ENCODE measurements around the gene GRB10.

The GRB10 gene

DNA sequence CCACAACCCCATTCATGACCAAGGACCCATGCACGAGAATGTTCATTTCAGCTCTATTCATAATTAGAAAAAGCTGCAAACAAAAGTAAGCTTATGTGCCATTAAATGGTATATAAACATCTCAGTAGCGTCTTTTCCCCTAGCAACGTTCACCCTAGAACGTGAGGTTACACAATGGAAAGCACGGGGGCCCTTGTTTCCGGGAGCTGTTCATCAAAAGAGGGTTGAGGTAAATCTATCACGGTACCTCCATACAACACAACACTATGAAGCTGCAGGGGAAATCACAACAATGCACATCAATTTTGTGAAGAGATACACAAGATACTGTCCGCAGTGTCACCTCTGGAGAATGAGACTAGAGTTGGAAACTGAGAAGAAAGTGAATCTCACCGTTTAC, 136.6 kb downstream of the GRB10 start:
- Histone ChIP-seq H3K36me3 (ENCODE audit: insufficient read depth, low read length) (no peaks in the 10 kb centered on the region), H3K9ac (ENCODE audit: low read length) (no peak overlapping the region), H3K4me1 (ENCODE audit: insufficient read depth, low read length) (no peaks in the 10 kb centered on the region), H3K27ac (ENCODE audit: low read depth, low read length) (no peak overlapping the region), H3K9me3 (ENCODE audit: low read length) (no peaks in the 10 kb centered on the region), H3K4me3 (ENCODE audit: low read depth in 1 of 2, low read length in 2 of 2) (no peak overlapping the region), H3K27me3 (ENCODE audit: control insufficient read depth in 1 of 2, insufficient read depth in 2 of 2, low read length in 2 of 2) (no peaks in the 10 kb centered on the region)

DNA sequence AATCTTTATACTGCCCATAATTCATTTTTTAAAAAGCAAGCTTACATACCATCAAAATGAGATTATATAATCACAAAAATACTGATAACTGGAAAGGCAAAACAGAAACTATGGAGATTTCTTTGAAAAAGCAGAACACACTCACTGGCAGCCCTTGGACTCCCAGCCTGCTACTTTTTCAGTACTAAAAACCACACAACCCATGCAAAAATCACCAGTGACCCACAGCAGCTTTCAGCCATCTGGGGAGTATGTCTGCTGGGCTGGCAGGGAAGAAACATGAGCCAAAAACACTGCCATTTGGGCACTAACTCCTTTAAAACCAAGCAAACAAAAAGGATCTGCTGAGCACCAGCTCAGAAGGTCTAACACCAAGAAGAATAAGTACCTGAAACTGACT, 137.5 kb downstream of the GRB10 start:
- H3K27ac ChIP-seq (ENCODE audit: low read depth, low read length) = no peak overlapping the region
- H3K9ac ChIP-seq (ENCODE audit: low read length) = no peak overlapping the region
- H3K36me3 ChIP-seq (ENCODE audit: insufficient read depth, low read length) = no peaks in the 10 kb centered on the region
- H3K4me3 ChIP-seq (ENCODE audit: low read depth in 1 of 2, low read length in 2 of 2) = no peak overlapping the region
- no peaks in the 10 kb centered on the region for H3K9me3 ChIP-seq (ENCODE audit: low read length)
- H3K4me1 ChIP-seq (ENCODE audit: insufficient read depth, low read length) = no peaks in the 10 kb centered on the region
- no peaks in the 10 kb centered on the region for H3K27me3 ChIP-seq (ENCODE audit: control insufficient read depth in 1 of 2, insufficient read depth in 2 of 2, low read length in 2 of 2)

- Histone ChIP-seq H3K9ac (ENCODE audit: low read length) (no peak overlapping the region), H3K27me3 (ENCODE audit: control insufficient read depth in 1 of 2, insufficient read depth in 2 of 2, low read length in 2 of 2) (no peaks in the 10 kb centered on the region), H3K9me3 (ENCODE audit: low read length) (no peaks in the 10 kb centered on the region), H3K4me1 (ENCODE audit: insufficient read depth, low read length) (no peaks in the 10 kb centered on the region), H3K4me3 (ENCODE audit: low read depth in 1 of 2, low read length in 2 of 2) (no peak overlapping the region), H3K36me3 (ENCODE audit: insufficient read depth, low read length) (no peaks in the 10 kb centered on the region), H3K27ac (ENCODE audit: low read depth, low read length) (no peak overlapping the region)
Measured at GRCh38 chr7:50644586-50644985, 138.1 kb downstream of the GRB10 start.

GRCh38 chr7:50644114-50644513, 138.6 kb downstream of the GRB10 start:
- no peak overlapping the region for H3K4me3 ChIP-seq (ENCODE audit: low read depth in 1 of 2, low read length in 2 of 2)
- no peaks in the 10 kb centered on the region for H3K36me3 ChIP-seq (ENCODE audit: insufficient read depth, low read length)
- H3K9me3 ChIP-seq (ENCODE audit: low read length) = no peaks in the 10 kb centered on the region
- H3K27ac ChIP-seq (ENCODE audit: low read depth, low read length) = no peak overlapping the region
- no peaks in the 10 kb centered on the region for H3K27me3 ChIP-seq (ENCODE audit: control insufficient read depth in 1 of 2, insufficient read depth in 2 of 2, low read length in 2 of 2)
- H3K4me1 ChIP-seq (ENCODE audit: insufficient read depth, low read length) = no peaks in the 10 kb centered on the region
- H3K9ac ChIP-seq (ENCODE audit: low read length) = no peak overlapping the region

DNA sequence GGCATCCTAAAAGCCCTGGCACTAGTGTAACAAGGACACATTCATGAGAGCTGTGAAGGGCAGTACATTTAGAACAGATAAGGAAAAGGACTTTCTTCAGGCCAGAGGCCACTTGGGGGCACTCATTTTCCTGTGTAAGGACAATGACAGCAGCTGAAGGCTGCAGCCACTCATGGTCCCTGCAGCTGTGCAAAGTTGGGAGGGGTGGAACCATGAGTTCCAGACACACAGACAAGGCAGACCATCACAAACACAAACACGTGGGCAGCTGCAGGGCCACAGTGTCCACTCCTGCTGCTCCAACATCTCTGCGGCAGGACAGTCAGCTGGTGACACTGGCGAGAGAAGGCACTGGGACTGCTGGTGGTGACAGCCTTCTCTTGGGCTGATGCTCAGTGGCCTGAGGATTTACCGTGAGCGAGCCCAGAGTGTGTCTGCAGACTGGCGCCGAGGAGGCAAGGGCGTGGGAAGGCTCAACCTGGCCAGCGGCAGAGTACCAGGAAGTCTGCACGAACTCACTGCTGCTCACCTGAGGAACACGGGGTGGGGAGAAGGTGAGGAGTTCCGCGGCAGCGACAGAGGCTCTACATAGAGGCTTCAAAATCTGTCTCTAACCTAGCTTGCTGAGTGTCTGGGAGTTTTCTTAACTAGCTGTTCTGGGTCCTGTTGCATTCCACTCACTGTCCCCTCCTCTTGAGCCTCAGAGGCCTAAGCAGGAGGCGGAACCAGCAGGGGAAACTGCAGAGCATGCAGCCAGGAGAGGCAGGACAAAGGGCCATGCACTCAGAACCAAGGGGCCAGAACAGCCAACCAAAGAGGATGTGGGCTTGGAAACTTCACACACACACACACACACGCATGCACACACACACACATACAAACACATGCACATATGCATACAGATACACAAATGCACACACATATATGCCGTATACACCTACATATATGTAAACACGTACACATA, 141.0 kb downstream of the GRB10 start:
- no peaks in the 10 kb centered on the region for H3K4me1 ChIP-seq (ENCODE audit: insufficient read depth, low read length)
- no peak overlapping the region for H3K27ac ChIP-seq (ENCODE audit: low read depth, low read length)
- H3K27me3 ChIP-seq (ENCODE audit: control insufficient read depth in 1 of 2, insufficient read depth in 2 of 2, low read length in 2 of 2) = no peaks in the 10 kb centered on the region
- no peaks in the 10 kb centered on the region for H3K36me3 ChIP-seq (ENCODE audit: insufficient read depth, low read length)
- no peak overlapping the region for H3K4me3 ChIP-seq (ENCODE audit: low read depth in 1 of 2, low read length in 2 of 2)
- H3K9me3 ChIP-seq (ENCODE audit: low read length) = no peaks in the 10 kb centered on the region
- no peak overlapping the region for H3K9ac ChIP-seq (ENCODE audit: low read length)

DNA sequence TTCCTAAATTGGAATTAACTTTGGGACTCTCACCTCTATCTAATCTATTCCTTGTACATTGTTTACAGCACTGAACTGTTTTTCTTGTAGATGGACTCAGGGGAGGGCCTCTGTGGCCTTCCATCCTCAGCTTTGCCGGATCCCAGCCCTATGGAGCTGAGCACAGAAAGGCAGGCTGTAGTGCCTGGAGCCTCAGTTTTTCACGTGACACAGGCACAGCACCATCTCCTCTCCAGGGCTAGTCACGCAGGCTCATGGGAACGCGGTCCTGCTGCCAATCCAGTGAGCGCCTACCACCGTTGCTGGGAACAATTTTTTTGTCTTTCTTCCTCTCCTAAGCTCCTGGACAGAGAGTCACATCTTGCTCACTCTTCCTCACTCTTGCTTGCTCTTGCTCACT, 141.9 kb downstream of the GRB10 start:
- no peak overlapping the region for H3K27ac ChIP-seq (ENCODE audit: low read depth, low read length)
- no peak overlapping the region for H3K9ac ChIP-seq (ENCODE audit: low read length)
- no peaks in the 10 kb centered on the region for H3K9me3 ChIP-seq (ENCODE audit: low read length)
- H3K4me1 ChIP-seq (ENCODE audit: insufficient read depth, low read length) = no peaks in the 10 kb centered on the region
- no peaks in the 10 kb centered on the region for H3K27me3 ChIP-seq (ENCODE audit: control insufficient read depth in 1 of 2, insufficient read depth in 2 of 2, low read length in 2 of 2)
- H3K36me3 ChIP-seq (ENCODE audit: insufficient read depth, low read length) = no peaks in the 10 kb centered on the region
- no peak overlapping the region for H3K4me3 ChIP-seq (ENCODE audit: low read depth in 1 of 2, low read length in 2 of 2)

DNA sequence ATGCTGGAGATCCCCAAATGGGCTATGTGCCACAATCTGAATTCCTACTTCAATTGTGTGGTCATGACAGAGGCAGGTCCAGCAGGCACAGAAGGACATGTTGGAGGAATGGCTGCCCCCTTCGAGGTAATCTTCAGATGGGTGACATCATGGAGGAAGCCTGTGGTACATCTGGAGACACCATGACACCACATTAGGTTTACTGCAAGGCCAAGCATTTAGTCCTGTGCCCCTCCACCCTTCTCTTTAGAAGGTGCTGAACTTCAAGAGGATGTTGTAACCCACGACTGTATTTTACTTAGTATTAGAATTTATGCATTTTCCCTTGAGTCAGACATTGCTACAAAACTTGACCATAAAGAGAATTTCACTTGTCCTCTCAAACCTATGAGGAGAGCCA, 142.4 kb downstream of the GRB10 start:
- H3K4me1 ChIP-seq (ENCODE audit: insufficient read depth, low read length) = no peaks in the 10 kb centered on the region
- no peaks in the 10 kb centered on the region for H3K27me3 ChIP-seq (ENCODE audit: control insufficient read depth in 1 of 2, insufficient read depth in 2 of 2, low read length in 2 of 2)
- H3K36me3 ChIP-seq (ENCODE audit: insufficient read depth, low read length) = no peaks in the 10 kb centered on the region
- H3K27ac ChIP-seq (ENCODE audit: low read depth, low read length) = no peak overlapping the region
- no peak overlapping the region for H3K4me3 ChIP-seq (ENCODE audit: low read depth in 1 of 2, low read length in 2 of 2)
- H3K9ac ChIP-seq (ENCODE audit: low read length) = no peak overlapping the region
- H3K9me3 ChIP-seq (ENCODE audit: low read length) = no peaks in the 10 kb centered on the region

- Histone ChIP-seq H3K27ac (ENCODE audit: low read depth, low read length) (no peak overlapping the region), H3K36me3 (ENCODE audit: insufficient read depth, low read length) (no peaks in the 10 kb centered on the region)
Measured at GRCh38 chr7:50637725-50638643, 144.7 kb downstream of the GRB10 start.

GRCh38 chr7:50634378-50634777, 148.3 kb downstream of the GRB10 start:
- H3K27me3 ChIP-seq (ENCODE audit: control insufficient read depth in 1 of 2, insufficient read depth in 2 of 2, low read length in 2 of 2) = no peaks in the 10 kb centered on the region
- H3K9me3 ChIP-seq (ENCODE audit: low read length) = no peaks in the 10 kb centered on the region
- no peaks in the 10 kb centered on the region for H3K36me3 ChIP-seq (ENCODE audit: insufficient read depth, low read length)
- no peak overlapping the region for H3K9ac ChIP-seq (ENCODE audit: low read length)
- no peak overlapping the region for H3K27ac ChIP-seq (ENCODE audit: low read depth, low read length)
- H3K4me3 ChIP-seq (ENCODE audit: low read depth in 1 of 2, low read length in 2 of 2) = no peak overlapping the region
- H3K4me1 ChIP-seq (ENCODE audit: insufficient read depth, low read length) = peaks cover 17% of the 10 kb centered on the region

More at GRCh38 chr7:50637725-50638643, 144.7 kb downstream of the GRB10 start:
- Histone ChIP-seq H3K4me1 (ENCODE audit: insufficient read depth, low read length) (no peaks in the 10 kb centered on the region), H3K27me3 (ENCODE audit: control insufficient read depth in 1 of 2, insufficient read depth in 2 of 2, low read length in 2 of 2) (no peaks in the 10 kb centered on the region), H3K4me3 (ENCODE audit: low read depth in 1 of 2, low read length in 2 of 2) (no peak overlapping the region), H3K9ac (ENCODE audit: low read length) (no peak overlapping the region), H3K9me3 (ENCODE audit: low read length) (no peaks in the 10 kb centered on the region)

- Histone ChIP-seq H3K9ac (ENCODE audit: low read length) (no peak overlapping the region), H3K27ac (ENCODE audit: low read depth, low read length) (no peak overlapping the region), H3K36me3 (ENCODE audit: insufficient read depth, low read length) (no peaks in the 10 kb centered on the region), H3K27me3 (ENCODE audit: control insufficient read depth in 1 of 2, insufficient read depth in 2 of 2, low read length in 2 of 2) (no peaks in the 10 kb centered on the region), H3K4me1 (ENCODE audit: insufficient read depth, low read length) (peaks cover 18% of the 10 kb centered on the region), H3K9me3 (ENCODE audit: low read length) (no peaks in the 10 kb centered on the region), H3K4me3 (ENCODE audit: low read depth in 1 of 2, low read length in 2 of 2) (no peak overlapping the region)
Measured at GRCh38 chr7:50633414-50633710, 149.3 kb downstream of the GRB10 start.

DNA sequence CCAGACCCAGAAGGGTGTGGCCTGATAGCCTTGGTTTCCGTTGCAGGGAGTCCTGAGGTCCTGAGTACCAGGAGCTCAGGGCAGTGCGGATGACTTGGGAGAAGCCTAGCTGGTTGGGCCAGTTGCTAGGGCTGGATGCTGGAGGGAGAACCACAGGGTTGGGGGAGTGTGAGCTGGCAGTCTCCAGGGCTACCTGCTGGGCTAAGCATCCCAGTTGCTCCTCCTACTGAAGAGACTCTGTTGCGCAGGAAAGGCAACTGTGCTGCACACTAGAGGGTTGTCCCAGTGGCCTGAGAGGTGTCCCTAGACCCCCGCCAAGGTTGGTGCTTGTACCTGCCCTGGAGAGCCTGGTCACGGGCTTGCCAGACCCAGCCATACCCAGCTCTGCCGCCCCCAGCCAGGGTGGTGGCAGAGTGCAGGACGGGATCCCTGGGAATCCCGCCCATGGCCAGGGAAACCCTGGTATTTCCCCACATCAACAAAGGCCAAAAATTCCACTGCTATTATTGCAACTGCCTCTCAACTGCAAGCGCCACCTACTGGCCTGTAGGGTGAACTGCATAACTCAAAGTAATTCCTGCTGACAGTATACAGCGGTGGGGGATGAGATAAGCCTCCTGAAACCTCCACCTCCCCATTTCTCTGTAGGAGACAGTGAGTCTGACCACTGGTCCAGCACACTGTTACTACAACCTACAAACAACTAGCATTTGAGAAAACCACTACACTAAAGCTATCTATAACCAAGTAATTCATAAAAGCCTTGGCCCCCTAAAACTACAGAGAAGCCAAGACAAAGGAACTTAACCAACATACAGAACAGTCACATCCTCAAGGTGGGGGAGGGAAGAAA, 149.9 kb downstream of the GRB10 start:
- no peak overlapping the region for H3K4me3 ChIP-seq (ENCODE audit: low read depth in 1 of 2, low read length in 2 of 2)
- H3K36me3 ChIP-seq (ENCODE audit: insufficient read depth, low read length) = no peaks in the 10 kb centered on the region
- H3K9me3 ChIP-seq (ENCODE audit: low read length) = no peaks in the 10 kb centered on the region

More for the DNA sequence above, 149.9 kb downstream of the GRB10 start:
- Histone ChIP-seq H3K4me1 (ENCODE audit: insufficient read depth, low read length) (peaks cover 18% of the 10 kb centered on the region), H3K9ac (ENCODE audit: low read length) (no peak overlapping the region), H3K27ac (ENCODE audit: low read depth, low read length) (no peak overlapping the region), H3K27me3 (ENCODE audit: control insufficient read depth in 1 of 2, insufficient read depth in 2 of 2, low read length in 2 of 2) (no peaks in the 10 kb centered on the region)
